Memory B cell (primary cell): Measurements from ENCODE around the gene GP1BB.

Experiments
- ATAC-seq: fragments of 150-1000 bp; cut with Tn5 transposase; 2 replicates; pipeline ENCODE4 v1.10.0; 2021; ENCODE audit warnings: low read depth, mild to moderate bottlenecking, moderate library complexity
- DNase-seq, 2 donors: peaks; one replicate each; pipeline ENCODE4 v3.0.0; 2022; ENCODE audit warnings: low spot score in 2 of 2
- H3K27ac Mint-ChIP-seq: one replicate; pipeline ENCODE4 v1.8.0; 2022; ENCODE audit warnings: mild to moderate bottlenecking, moderate library complexity, mixed read lengths
- H3K27me3 Mint-ChIP-seq: one replicate; pipeline ENCODE4 v1.8.0; 2022; ENCODE audit warnings: mixed read lengths
- H3K36me3 Mint-ChIP-seq: one replicate; pipeline ENCODE4 v1.8.0; 2022; ENCODE audit warnings: mild to moderate bottlenecking, mixed read lengths
- H3K4me1 Mint-ChIP-seq: one replicate; pipeline ENCODE4 v1.8.0; 2022; ENCODE audit warnings: mixed read lengths
- H3K4me3 Mint-ChIP-seq: one replicate; pipeline ENCODE4 v1.8.0; 2022; ENCODE audit warnings: mild to moderate bottlenecking, moderate library complexity, mixed read lengths
- H3K9me3 Mint-ChIP-seq: one replicate; pipeline ENCODE4 v1.8.0; 2022; ENCODE audit warnings: mixed read lengths

GP1BB gene

GRCh38 chr22:19743081-19743480 lies 19.7 kb downstream of the GP1BB start:
- peaks cover 3% of the 10 kb centered on the region for H3K27me3 Mint-ChIP-seq
- no peak for DNase-seq
- H3K9me3 Mint-ChIP-seq: no peaks in the 10 kb centered on the region
- H3K27ac Mint-ChIP-seq: no peak overlapping the region
- H3K4me1 Mint-ChIP-seq: no peaks in the 10 kb centered on the region
- no peaks in the 10 kb centered on the region for H3K36me3 Mint-ChIP-seq
- ATAC-seq: no peak
- H3K4me3 Mint-ChIP-seq: no peak overlapping the region

GRCh38 chr22:19743651-19744050 lies 20.3 kb downstream of the GP1BB start:
- Mint-ChIP-seq H3K4me3 (no peak overlapping the region), H3K27me3 (peaks cover 3% of the 10 kb centered on the region), H3K4me1 (no peaks in the 10 kb centered on the region), H3K9me3 (no peaks in the 10 kb centered on the region), H3K36me3 (no peaks in the 10 kb centered on the region), H3K27ac (no peak overlapping the region)
- ATAC-seq: no peak
- DNase-seq: no peak

- DNase-seq (no peak), ATAC-seq (no peak)
- Mint-ChIP-seq H3K4me3 (no peak overlapping the region), H3K36me3 (no peaks in the 10 kb centered on the region), H3K9me3 (no peaks in the 10 kb centered on the region), H3K4me1 (no peaks in the 10 kb centered on the region), H3K27me3 (peaks cover 8% of the 10 kb centered on the region), H3K27ac (no peak overlapping the region)
Measured at GRCh38 chr22:19744350-19745006, 21.1 kb downstream of the GP1BB start.

- H3K36me3 Mint-ChIP-seq: no peaks in the 10 kb centered on the region
- ATAC-seq (no peak), DNase-seq (no peak)
- H3K4me1 Mint-ChIP-seq: no peaks in the 10 kb centered on the region
- peaks cover 5% of the 10 kb centered on the region for H3K27me3 Mint-ChIP-seq
- no peaks in the 10 kb centered on the region for H3K9me3 Mint-ChIP-seq
- no peak overlapping the region for H3K4me3 Mint-ChIP-seq
- no peak overlapping the region for H3K27ac Mint-ChIP-seq
Measured at GRCh38 chr22:19745155-19746101, 22.1 kb downstream of the GP1BB start.

- H3K36me3 Mint-ChIP-seq: no peaks in the 10 kb centered on the region
- H3K27me3 Mint-ChIP-seq: peaks cover 8% of the 10 kb centered on the region
- no peaks in the 10 kb centered on the region for H3K4me1 Mint-ChIP-seq
- ATAC-seq (no peak), DNase-seq (no peak)
- no peak overlapping the region for H3K27ac Mint-ChIP-seq
- H3K4me3 Mint-ChIP-seq: no peak overlapping the region
- no peaks in the 10 kb centered on the region for H3K9me3 Mint-ChIP-seq
Measured at GRCh38 chr22:19746726-19747125, 23.4 kb downstream of the GP1BB start.

- Mint-ChIP-seq H3K36me3 (no peaks in the 10 kb centered on the region), H3K4me3 (no peak overlapping the region), H3K27me3 (peaks cover 8% of the 10 kb centered on the region), H3K27ac (no peak overlapping the region), H3K4me1 (no peaks in the 10 kb centered on the region), H3K9me3 (no peaks in the 10 kb centered on the region)
- DNase-seq (no peak), ATAC-seq (no peak)
Measured at GRCh38 chr22:19747551-19747950, 24.2 kb downstream of the GP1BB start.

GRCh38 chr22:19748139-19748538 lies 24.8 kb downstream of the GP1BB start:
- DNase-seq: no peak
- Mint-ChIP-seq H3K36me3 (no peaks in the 10 kb centered on the region), H3K27me3 (peaks cover 14% of the 10 kb centered on the region), H3K9me3 (no peaks in the 10 kb centered on the region), H3K27ac (no peak overlapping the region), H3K4me3 (no peak overlapping the region), H3K4me1 (no peaks in the 10 kb centered on the region)
- no peak for ATAC-seq

GRCh38 chr22:19748991-19749664 lies 25.8 kb downstream of the GP1BB start:
- H3K27ac Mint-ChIP-seq: no peak overlapping the region
- H3K4me1 Mint-ChIP-seq: no peaks in the 10 kb centered on the region
- ATAC-seq (no peak), DNase-seq (no peak)
- peaks cover 21% of the 10 kb centered on the region for H3K27me3 Mint-ChIP-seq
- H3K4me3 Mint-ChIP-seq: no peak overlapping the region
- no peaks in the 10 kb centered on the region for H3K36me3 Mint-ChIP-seq
- no peaks in the 10 kb centered on the region for H3K9me3 Mint-ChIP-seq

- H3K4me1 Mint-ChIP-seq: no peaks in the 10 kb centered on the region
- ATAC-seq: no peak
- DNase-seq: no peak
- no peak overlapping the region for H3K4me3 Mint-ChIP-seq
- peaks cover 23% of the 10 kb centered on the region for H3K27me3 Mint-ChIP-seq
- no peak overlapping the region for H3K27ac Mint-ChIP-seq
- H3K36me3 Mint-ChIP-seq: no peaks in the 10 kb centered on the region
- H3K9me3 Mint-ChIP-seq: no peaks in the 10 kb centered on the region
Measured at GRCh38 chr22:19749876-19750275, 26.5 kb downstream of the GP1BB start.

- H3K9me3 Mint-ChIP-seq: no peaks in the 10 kb centered on the region
- DNase-seq: no peak
- peaks cover 25% of the 10 kb centered on the region for H3K27me3 Mint-ChIP-seq
- H3K4me3 Mint-ChIP-seq: no peak overlapping the region
- H3K4me1 Mint-ChIP-seq: peaks cover 2% of the 10 kb centered on the region
- H3K36me3 Mint-ChIP-seq: no peaks in the 10 kb centered on the region
- no peak overlapping the region for H3K27ac Mint-ChIP-seq
- ATAC-seq: no peak
Measured at GRCh38 chr22:19750507-19751490, 27.5 kb downstream of the GP1BB start.

GRCh38 chr22:19751497-19752245 lies 28.3 kb downstream of the GP1BB start:
- no peak for DNase-seq
- ATAC-seq: no peak
- H3K4me1 Mint-ChIP-seq: peaks cover 10% of the 10 kb centered on the region
- no peak overlapping the region for H3K4me3 Mint-ChIP-seq
- H3K9me3 Mint-ChIP-seq: no peaks in the 10 kb centered on the region
- no peak overlapping the region for H3K27ac Mint-ChIP-seq
- no peaks in the 10 kb centered on the region for H3K36me3 Mint-ChIP-seq
- H3K27me3 Mint-ChIP-seq: peaks cover 30% of the 10 kb centered on the region

GRCh38 chr22:19753090-19753842 lies 29.9 kb downstream of the GP1BB start:
- no peaks in the 10 kb centered on the region for H3K9me3 Mint-ChIP-seq
- H3K4me1 Mint-ChIP-seq: peaks cover 18% of the 10 kb centered on the region
- no peak for DNase-seq
- no peak overlapping the region for H3K27ac Mint-ChIP-seq
- no peak overlapping the region for H3K4me3 Mint-ChIP-seq
- H3K36me3 Mint-ChIP-seq: no peaks in the 10 kb centered on the region
- H3K27me3 Mint-ChIP-seq: peaks cover 38% of the 10 kb centered on the region
- ATAC-seq: no peak
